HUDEP-2 (cell line): ENCODE measurements around the gene RP2.

Experiments used
- DNase-seq, 76 experiments: peaks; one replicate each; lab custom pipeline; 2025; ENCODE audit not compliant: unreplicated experiment in 76 of 76; lab: John Stamatoyannopoulos, UW

The RP2 gene

DNA sequence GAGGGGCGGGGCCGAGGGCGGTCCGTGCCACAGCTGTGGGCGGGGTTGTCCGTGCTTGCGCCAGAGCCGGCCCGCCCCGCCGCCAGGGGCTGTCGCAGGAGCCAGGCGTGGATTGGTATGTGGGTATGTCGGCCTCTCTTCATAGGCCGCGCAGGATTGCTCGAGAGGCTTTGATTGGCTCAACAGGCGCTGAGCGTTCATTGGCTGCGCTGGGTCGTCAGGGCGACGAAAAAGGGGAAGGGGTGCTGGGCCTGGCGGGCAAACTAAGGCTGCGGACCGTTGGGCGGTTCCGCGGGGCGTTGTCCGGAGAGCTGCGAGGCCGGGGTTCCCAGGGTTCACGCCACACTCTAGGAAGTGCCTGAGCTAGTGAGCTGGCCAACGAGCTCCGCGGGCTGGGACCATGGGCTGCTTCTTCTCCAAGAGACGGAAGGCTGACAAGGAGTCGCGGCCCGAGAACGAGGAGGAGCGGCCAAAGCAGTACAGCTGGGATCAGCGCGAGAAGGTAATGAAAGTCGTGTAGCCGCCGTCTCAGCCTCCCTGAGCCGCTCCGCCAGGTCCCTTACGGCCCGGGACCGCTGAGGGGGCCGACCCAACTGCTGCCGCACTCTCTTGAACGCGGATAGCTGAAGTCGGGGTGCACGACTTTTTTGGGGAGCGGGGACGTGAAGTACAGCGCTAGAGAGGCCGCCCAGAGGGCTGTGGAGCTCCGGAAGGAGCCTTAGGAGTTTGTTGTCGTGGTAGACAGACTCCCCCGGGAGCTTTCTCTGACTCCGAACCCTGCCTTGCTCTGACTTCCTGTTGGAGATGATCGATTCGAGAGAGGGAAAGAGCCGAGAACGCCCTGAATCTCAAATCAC, at the start of gene RP2:
Gene RP2 (plus strand): TSS at position 343 of the 857 bp plus-strand sequence. CDS start 58 bp downstream, at position 401.
- peak in 75 of 76 experiments; percentile 2 to 88 (median 79) for DNase-seq

DNA sequence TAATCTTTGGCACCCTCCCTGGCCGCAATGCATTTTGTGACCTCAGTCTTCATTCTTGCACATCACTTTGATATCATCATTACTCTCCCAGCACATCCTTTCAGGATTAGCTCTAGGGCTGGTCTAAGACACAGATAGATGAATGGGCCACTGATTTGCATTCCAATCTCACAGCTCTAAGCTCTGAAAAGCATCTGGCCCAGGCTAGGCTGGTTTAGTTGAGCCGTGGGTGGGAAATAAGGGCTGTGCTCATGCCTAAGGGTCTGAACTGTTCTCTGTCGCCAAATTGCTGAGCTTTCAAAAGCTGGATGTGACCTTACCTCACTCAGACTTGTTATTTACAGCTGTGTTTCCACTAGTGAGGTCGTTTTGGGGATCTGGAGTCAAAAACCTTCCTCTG, 47.9 kb upstream of the RP2 start:
- no peak for DNase-seq

DNA sequence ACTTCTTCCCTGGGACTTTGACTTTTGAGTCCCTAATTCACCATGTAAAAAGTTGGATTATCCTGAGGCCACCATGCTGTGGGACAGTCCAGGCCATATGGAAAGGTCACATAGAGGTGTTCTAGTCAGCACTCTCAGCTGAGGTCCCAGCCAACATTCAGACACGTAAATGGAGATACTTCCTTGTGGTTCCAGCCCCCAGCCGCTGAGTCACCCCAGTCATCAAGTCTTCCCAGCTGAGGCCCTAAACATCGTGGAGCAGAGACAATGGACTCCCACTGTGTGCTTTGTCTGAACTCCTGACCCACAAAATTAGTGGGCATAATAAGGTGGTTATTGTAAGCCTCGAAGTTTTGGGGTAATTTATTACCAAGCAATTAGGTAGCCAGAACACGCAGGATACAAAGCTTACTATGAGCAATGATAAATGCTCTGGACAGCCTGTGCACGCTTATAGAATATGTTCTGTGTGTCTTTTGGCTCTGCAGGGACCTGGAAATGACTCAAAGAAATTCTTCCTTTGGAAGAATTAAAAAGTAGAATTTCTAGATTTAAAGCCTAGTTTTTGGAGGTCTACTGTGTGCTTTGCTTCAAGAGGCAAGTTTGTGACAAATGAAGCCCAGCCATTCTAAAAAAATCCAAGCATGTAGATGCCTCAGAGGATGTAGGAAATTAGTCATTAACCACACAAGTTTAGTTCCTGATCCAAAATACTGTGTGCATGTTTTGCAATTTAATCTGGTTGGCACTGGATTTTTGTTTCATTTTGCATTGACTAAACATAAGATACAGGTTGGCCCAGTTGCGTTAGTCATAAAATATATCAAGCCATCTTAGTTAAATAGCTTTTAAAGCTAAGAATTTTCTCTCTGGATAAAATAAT, 44.7 kb upstream of the RP2 start:
- no peak for DNase-seq

DNA sequence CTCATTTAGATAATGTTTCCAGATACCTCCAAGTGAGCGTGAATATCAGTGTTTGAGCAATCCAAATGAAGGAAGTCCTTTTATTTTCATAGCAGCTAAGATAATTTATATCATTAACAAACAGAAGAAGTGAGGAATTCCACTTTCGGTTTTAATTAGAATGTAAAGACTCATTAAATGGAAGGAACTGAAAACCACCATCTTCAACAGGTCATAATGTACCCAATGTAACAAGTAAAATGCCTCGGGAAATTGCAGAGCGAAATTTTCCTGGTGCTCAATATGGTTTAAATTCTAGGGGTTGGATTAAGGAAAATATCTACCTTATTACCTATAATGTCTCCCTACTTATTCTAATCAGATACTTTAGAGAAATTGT, 44.0 kb upstream of the RP2 start:
- no peak for DNase-seq

DNA sequence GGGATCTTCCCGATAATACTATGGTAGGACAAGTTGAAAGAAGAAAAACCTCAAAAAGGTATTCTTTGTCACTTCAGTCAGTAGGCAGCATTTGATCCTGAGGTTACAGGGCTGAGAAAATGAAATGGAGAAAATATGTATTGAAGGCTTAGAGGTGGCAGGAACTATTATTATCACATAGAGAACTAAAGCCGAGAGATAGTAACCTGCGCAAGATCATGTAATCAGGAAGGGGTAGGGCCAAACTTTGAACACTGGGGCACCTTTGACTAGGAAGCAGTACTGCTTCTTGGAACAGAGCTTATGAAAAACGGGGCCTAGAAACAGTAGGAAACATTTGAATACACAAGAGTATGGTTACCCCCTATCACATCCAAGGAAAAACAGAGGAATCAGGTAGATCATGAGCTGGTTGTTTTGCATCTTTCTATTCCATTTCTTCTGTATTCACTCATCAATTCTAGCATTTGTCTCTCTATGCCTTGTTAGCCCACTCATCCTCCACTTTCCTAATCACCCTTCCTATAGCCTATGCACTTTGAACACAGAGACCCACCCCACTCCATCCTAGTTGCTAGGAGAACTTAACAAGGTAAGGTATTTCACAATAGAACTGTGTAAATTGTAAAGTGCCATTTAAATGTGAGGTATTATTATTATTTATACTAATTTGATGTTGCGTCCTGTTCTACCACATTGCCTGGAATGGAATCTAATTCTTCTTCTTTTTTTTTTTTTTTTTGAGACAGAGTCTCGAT, 43.3 kb upstream of the RP2 start:
- DNase-seq: no peak

DNA sequence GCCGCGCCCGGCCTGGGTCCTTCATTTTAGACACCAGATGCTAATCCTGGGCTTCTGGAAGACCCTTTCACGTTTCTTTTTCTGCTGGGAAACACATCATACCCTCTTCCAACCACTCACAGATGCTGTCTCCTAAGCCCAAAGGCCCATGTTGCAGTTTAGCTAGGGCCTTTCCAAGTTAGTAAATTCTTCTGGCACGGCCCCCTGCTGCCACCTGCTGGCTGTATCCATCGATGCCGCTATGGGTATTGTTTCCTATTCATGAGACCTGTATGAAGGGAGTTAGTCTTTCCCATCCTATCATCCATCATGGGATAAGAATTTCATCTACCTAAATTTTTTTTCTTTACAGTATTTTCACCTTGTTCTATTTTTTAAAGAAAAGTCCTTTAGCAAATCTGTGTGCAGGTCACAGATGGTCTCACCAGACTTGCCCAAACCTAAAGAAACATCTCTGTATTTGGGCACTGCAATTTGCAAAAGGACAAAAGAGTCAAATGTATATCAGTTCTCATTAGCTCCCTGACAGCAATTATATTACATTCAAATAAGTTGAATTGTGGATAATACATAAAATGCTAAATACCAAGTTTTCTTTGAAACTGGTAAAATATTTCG, 40.2 kb upstream of the RP2 start:
- peak in 63 of 76 experiments; percentile 0 to 66 (median 28) for DNase-seq

DNA sequence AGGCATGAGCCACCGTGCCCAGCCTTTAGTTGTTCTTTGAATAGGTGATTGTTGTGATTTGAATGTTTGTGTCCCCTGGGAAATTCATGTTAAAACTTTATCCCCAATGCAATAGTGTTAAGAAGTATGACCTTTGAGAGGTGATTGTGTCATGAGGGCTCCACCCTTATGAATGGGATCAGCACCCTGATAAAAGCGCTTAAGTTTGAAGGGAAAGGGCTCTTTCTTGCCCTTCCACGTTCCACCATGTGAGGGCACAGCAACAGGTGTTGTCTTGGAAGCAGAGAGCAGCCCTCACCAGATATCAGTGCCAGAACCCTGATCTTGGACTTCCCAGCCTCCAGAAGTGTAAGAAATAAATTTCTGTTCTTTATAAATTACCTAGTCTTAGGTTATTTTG, 33.7 kb upstream of the RP2 start:
- peak in 6 of 76 experiments; percentile 0 to 15 (median 2) for DNase-seq

DNA sequence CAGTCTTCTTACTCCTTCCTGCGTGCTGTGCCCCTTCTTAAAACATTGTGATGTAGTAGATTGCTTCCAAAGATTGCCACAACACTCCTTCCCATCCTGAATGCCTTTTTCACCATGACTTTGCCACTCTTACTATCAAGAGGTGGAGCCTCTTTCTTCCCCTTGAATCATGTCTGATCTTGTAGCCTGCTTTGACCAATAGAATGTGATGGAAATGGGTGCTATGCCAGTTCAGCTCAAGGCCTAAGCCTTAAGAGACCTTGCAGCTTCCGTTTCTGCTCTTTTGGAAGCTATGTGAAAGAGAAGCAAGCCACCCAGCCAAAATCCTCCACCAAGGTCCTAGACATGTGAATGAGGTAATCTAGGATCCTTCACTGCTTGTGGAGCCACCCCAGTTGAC, 31.6 kb upstream of the RP2 start:
- DNase-seq: no peak

DNA sequence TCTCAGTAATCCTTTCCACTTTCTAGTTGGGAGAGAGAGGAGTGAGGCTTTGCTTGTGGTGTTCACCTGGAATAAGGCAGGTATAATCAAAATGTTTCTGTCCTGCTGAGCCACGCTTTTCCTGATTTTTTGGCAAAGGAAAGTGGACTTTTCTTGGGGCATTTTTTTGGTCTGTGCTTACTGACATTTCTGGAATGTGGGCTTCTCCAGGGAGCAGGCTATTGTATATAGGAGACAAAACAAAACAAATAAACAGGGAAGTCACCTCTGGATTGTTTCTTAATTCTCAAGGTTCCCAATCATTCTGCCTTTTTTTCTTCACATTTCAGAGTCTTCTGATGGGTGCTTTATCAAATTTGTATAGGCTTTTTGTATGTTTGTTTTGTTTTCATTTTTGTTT, 25.7 kb upstream of the RP2 start:
- no peak for DNase-seq

DNA sequence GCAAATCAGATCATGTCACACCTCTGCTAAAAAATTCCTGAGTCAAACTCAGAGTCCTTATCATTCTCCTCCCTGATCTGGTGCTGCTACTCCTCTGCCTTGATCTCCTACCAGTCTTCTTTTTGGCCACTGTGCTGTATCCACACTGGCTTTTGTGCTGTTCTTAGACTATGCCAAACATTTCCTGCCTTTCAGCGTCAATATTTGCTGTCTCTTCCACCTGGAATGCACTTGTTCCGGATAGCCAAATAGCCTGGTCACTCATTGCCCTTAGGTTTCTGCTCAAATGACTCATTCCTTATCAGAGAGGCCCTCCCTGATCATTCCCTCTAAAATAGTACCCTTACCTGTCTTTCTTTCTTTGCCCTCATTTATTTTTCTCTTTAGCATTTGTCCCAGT, 24.4 kb upstream of the RP2 start:
- no peak for DNase-seq

DNA sequence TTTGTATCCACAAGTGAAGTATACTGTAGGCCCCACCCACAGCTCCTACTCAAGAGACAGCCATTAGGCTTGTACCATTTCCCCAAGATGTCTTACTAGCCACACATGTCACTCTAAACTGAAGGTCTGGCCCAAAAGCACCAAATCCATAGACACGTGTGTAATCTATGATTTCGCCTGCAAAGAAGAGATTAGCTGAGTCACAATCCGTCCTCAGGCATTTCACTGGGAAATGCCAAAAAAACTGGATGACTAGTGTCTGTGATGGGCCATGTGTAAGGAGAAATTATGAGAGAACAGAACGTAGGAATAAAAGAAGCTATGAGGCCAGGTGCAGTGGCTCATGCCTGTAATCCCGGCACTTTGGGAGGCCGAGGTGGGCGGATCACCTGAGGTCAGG, 21.9 kb upstream of the RP2 start:
- DNase-seq: no peak

DNA sequence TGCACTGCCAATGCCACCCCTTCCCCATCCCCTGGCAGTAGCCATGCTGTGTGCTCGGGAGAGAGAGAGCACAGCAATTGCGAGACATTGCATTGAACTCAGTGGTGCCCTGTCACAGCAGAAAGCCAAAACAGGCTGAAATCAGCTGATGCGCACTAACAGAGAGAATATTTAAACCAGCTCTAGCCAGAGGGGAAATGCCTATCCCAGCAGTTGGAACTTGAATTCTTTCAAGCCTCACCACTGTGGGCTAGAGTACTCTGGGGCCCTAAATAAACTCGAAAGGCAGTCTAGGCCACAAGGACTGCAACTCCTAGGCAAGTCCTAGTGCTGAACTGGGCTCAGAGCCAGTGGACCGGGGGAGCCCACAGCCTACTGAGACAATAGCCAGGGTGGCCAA, 17.7 kb upstream of the RP2 start:
- DNase-seq: peak in 1 of 76 experiments; percentile 0

DNA sequence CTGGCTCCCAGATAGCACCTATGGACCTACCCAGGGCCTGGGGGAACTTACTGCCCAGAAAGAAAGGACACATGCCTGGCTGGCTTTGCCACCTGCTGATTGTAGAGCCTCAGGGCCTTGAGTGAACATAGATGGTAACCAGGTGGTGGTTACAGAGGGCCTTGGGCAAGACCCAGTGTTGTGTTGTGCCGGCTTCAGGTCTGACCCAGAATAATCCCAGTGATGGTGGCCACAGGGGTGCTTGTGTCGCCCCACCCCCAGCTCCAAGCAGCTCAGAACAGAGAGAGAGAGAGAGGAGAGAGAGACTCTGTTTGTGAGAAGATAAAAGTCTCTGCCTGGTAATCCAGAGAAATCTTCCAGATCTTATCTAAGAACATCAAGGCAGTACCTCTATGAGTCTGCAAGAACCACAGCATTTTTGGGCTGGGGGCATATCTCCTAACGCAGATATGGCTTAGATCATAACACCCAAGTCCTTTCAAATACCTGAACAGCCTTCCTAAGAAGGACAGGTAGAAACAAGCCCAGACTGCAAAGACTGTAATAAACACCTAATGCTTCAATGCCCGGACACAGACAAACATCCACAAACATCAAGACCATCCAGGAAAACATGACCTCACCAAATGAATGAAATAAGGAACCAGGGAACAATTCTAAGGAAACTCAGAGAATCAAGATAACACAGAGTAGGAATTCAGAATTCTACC, 16.3 kb upstream of the RP2 start:
- no peak for DNase-seq

DNA sequence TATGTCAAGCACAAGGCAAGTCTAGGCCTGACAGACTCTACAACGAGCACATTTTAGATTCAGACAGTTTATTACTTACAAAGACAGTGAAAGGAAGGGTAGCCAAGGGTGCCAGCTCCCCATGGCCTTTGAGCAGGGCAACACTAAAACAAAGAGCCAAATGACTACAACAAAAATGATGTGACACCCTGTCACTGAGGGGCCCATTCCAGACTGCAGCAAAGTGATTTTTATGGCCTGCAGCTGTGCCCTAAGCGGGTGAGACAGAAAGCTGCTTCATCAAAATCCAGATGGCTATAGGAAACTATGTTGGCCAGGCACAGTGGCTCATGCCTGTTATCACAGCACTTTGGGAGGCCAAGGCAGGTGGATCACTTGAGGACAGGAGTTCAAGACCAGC, 13.4 kb upstream of the RP2 start:
- DNase-seq: no peak

DNA sequence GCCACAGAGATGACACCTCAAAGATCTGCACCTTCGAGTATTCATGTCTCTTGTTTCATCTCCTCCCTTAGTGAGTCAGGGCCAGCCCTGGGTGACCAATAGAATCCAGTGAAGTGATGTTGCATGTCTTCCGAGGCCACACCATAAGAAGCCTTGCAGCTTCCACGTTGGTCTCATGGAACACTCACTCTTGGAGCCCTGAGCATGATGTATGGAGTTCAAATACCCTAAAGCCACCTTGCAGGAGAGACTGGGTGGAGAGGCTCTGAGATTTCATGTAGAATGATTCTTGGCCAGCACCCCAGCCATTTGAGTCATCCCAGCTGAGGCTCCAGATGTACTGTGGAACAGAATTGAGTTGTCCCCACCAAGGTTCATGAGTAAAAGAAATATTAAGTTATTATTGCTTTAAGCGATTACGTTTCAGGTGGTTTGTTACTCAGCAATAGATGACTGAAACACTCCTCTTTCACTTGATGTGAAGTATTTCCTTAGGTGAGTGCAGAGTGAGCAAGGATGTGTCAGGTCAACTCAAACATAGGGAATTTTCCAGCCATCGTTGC, 5.0 kb upstream of the RP2 start:
- DNase-seq: no peak

DNA sequence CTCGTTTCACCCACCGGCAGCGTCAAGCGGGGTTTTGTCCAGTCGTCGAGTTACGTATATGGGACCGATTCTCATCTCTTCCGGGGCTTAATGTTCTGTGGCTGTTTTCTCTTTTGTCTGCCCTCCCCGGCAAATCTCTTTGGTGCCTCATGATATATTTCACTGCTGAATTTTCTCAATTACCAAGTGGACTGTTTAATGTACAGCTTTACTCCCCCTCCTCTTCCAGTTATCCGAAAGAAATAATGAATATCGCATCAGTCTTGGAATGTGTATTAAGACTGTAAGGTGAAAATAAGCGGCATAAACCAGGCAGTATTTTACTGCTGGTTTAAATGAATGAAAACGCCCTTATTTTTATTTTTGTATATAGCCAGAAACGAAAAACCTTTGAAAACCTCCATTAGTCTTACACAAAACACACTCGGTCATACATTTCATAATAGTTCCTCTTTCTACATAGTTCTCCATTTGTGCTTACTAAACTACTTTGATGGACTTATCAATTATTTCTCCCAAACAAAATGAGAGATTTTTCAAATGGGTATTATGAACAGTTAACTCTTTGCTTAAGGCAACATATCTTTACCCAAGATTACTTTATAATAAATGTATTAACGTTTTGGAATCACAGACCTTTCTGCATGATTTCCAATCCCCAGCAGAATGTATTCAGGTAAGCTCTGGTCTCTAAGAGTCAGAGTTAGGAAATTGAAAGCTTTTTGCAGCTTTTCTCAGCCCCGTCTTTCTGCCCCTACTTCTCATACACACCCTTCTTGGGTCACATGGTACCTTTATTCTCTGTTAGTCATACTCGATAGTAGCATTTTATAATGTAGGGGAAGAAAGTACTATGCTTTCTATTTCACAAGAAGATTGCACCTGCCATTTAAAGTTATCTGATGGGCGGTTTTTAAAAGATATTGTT, 979 bp downstream of the RP2 start:
- DNase-seq: peak in 10 of 76 experiments; percentile 0 to 12 (median 2)

DNA sequence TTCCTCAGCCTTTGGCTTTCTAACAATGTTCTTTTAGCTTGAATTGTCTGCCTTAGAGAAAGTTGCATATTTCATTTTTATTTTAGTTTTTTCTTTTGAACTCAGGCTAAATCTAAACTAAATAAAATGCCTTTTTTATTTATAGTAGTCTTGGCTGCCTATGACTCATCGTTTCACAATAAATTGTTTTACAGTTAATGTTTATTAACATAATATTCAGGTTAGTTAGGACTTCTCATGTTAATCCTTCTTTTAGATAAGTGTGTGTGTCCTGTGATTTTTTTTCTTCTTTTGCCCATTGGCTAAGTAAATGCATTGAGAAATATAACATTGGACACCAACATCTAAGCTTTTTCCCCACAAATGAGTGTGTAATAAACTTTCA, 1.6 kb downstream of the RP2 start:
- no peak for DNase-seq

DNA sequence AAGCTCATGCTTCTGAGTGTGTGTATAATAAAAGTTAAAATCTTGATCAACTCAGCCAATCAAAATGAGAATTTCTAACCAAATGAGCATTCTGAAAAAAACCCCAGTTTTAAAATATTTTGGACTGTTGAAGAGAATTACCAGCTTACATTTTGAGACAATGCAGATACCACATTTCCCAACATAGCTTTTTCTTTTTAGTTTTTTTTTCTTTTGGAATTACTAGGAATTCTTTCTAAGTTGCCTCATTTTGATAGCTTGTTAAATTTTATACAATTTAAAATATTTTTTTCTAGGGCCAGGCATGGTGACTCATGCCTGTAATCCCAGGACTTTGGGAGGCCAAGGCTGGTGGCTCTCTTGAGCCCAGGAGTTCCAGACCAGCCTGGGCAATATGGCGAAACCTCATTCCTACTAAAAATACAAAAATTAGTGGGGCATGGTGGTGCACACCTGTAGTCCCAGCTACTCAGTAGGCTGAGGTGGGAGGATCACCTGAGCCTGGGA, 2.2 kb downstream of the RP2 start:
- no peak for DNase-seq
